NCI-H460 (cell line): ENCODE results near the gene CCL3. TPM values are rescaled to one million over a fixed set of nuclear protein-coding genes. Genes with fewer than 3 reads are reported as not detected.
"Not testable (repeated sequence)": the region's sequence is repeated elsewhere in the genome, so short reads cannot be mapped to it uniquely, and the experiment has no call there.

Source experiments
- DNase-seq: peaks from one replicate; pipeline ENCODE4 v3.0.0-alpha.2; 2016; ENCODE audit warnings: low read depth; ENCODE audit errors: extremely low read depth
- total RNA-seq: library from RNA; depleted of rRNA; stranded (reverse); fragments of >200 nt; shearing (Covaris generic); gene quantifications from 2 replicates; pipeline ENCODE4 v1.2.3, GENCODE V29; 2014

The CCL3 gene
- total RNA-seq, 1 experiment from 2014 or later, result not detected

GRCh38 chr17:36088670-36089338, 1.1 kb downstream of the CCL3 start:
- DNase-seq, result no peak

GRCh38 chr17:36087897-36088572, 1.9 kb downstream of the CCL3 start:
- DNase-seq, result not testable (repeated sequence)

DNA sequence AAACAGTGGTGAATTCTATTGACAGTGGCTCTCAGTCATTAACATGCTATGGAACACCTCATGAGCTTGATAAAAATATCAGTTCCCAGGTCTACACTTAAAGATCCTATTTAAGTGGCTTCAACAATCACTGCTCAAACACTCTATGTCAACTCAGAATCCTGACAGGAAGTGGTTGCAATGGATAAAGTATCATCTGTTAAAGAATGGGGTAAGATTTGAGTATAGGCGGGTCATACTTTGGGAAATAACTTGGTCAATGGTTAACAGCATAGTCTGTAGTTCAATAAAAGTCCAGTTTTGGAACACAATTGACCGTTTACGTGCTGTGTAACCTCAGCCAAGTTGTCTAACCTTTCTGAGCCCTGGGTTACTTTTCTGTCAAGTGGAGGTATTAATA, 2.5 kb downstream of the CCL3 start:
- not testable (repeated sequence) for DNase-seq

GRCh38 chr17:36086791-36087190, 3.2 kb downstream of the CCL3 start:
- DNase-seq, result no peak

- DNase-seq, result no peak
Measured at GRCh38 chr17:36085765-36086164, 4.2 kb downstream of the CCL3 start.

DNA sequence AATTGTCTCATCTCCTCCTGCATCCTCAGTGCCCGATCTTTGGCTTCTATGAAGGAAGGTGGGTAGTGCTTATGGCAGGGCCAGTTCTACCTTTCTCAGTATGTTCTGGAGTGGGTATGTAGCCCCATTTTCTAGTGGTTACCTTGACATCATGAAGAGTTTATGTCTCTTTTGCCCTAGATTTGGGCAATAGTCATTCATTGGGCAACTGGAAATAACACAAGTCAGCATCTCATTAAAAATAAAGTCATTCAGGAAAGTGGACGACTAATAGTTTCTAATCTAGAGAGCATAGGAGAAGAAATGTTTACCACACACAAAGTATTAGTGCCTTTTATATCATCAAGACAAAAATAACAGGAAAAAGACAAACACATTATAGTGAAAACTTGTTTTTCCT, 6.3 kb downstream of the CCL3 start:
- not testable (repeated sequence) for DNase-seq

- not testable (repeated sequence) for DNase-seq
Measured at GRCh38 chr17:36082482-36083120, 7.3 kb downstream of the CCL3 start.

- not testable (repeated sequence) for DNase-seq
Measured at GRCh38 chr17:36081681-36082471, 8.1 kb downstream of the CCL3 start.

GRCh38 chr17:36074365-36074764, 15.6 kb downstream of the CCL3 start:
- no peak for DNase-seq

DNA sequence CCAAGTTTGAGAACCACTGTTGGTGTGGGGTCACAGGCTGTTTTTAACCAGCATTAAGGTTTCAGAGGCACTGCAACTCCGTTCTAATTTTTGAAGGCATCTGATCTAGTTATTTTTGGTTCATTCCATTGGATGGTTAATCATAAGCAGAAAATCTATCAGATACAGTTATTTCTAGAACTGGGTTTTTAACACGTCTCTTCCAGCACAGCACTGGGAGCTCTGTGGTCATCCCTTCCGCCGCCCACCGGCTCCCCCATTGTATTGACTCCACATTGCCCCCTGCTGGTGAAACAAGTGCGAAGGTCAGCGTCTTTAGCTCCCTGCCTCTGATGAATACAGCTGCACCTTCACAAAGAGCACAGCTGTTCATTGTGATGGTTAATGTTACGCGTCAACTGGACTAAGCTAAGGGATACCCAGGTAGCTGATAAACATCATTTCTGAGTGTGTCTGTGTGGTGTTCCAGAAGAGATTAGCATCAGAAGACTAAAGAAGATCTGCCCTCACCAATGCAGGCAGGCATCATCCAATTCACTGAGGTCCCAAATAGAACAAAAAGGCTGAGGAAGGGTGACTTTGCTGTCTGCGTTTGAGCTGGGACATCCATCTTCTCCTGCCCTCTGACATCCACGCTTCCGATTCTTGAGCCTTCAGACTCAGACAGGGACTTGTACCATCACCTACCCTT, 17.4 kb downstream of the CCL3 start:
- DNase-seq, result peak; percentile 44

DNA sequence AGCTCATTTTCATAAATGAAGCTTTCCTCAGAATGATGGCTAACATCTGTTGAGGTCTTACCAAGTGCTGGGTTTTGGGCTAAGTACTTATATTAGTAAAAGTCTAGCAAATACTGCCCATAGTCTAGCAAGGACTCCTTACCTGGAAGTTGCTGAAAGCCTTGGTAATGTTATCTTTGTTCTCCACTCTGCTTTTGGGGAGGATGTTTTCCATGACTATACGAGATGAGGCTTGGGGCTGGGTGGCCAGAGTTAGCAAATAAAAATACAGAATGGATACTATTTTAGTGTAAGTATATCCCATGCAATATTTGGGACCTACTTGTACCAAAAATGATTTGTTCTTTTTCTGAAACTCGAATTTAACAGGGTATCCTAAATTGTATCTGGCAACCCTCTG, 18.2 kb downstream of the CCL3 start:
- no peak for DNase-seq

- no peak for DNase-seq
Measured at GRCh38 chr17:36070427-36070826, 19.5 kb downstream of the CCL3 start.

DNA sequence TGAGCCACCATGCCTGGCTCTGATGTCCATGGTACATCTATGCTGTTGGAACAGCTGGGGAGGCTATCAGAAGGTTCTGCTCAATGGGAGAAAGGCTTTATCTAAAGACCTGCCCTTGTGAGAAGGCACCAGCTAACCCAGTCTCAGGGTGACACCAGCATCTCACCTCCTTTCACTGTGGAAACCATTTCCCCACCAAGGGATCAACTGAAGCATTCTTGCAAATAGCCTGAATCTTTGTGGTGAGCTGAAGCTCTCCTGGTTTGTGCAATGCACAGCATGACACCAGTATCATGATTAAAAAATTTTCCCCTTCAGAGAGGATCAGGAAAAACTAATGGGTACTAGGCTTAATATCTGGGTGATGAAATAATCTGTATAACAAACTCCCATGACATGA, 20.8 kb downstream of the CCL3 start:
- no peak for DNase-seq

GRCh38 chr17:36068524-36068923, 21.4 kb downstream of the CCL3 start:
- no peak for DNase-seq

- no peak for DNase-seq
Measured at GRCh38 chr17:36066365-36066985, 23.5 kb downstream of the CCL3 start.

- DNase-seq, result no peak
Measured at GRCh38 chr17:36063786-36064541, 26.0 kb downstream of the CCL3 start, which contains the start of gene CCL18. Gene CCL18 (plus strand): TSS chr17:36064272. CDS start chr17:36064343, 71 bp downstream.

- DNase-seq, result no peak
Measured at GRCh38 chr17:36060816-36061215, 29.1 kb downstream of the CCL3 start.

DNA sequence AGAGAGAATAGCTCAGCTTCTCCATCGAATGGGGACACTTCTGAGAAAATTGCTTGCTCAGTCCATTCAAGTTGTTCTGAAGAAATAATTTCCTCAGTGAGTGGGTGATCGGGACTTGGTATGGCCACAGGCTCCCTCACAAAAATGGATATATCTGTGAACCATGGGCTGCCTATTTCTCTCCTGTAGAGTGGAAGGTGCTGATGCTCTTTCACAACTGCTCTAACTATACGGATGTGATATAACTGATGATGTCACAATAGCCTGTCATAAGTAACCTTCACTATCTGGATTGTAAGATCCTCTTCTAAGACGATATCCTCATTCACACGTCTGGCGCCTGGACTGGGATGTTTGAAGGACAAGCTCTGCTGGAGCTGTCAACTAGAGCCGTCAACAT, 30.5 kb downstream of the CCL3 start:
- DNase-seq, result no peak

- no peak for DNase-seq
Measured at GRCh38 chr17:36057911-36058310, 32.0 kb downstream of the CCL3 start.
